HG02610 (cell line): ENCODE results near the gene CCL17.
"Not testable (repeated sequence)": the region's sequence is repeated elsewhere in the genome, so short reads cannot be mapped to it uniquely, and the experiment has no call there.

ENCODE experiments used
- ATAC-seq: cut with Tn5 transposase; IDR thresholded peaks from one replicate; pipeline ENCODE4 v1.9.1; 2021; ENCODE audit warnings: mild to moderate bottlenecking, moderate library complexity; ENCODE audit not compliant: unreplicated experiment

The CCL17 gene

DNA sequence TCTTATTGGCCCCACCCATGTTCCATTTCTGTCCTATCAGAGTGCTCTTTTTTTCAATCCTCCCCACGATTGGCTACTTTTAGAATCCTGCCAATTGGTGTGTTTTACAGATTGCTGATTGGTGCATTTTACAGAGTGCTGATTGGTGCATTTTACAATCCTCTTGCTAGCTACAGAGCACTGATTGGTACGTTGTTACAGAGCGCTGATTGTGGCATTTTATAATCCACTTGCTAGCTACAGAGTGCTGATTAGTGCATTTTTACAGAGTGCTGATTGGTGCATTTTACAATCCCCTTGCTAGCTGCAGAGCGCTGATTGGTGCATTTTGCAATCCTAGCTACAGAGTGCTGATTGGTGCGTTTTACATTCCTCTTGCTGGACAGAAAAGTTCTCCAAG, 9.5 kb upstream of the CCL17 start:
- ATAC-seq, result no peak

DNA sequence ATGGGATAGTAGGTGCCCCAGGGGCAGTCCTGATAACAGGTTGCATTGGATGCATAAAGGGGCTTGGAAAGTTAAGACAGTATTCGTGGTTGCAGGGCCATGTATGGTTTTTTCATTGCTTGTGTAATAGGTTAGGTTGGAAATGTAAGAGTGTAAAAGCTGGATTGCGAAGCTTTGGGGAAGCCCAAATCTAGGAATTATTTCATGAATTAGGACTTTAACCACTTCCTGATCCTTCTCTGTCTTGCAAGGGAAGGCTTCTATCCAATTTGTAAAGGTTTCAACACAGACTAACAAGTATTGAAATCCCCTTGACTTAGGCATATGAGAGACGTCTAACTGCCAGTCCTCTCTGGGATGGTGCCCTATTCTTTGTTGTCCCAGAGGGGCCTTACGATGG, 7.8 kb upstream of the CCL17 start:
- no peak for ATAC-seq

DNA sequence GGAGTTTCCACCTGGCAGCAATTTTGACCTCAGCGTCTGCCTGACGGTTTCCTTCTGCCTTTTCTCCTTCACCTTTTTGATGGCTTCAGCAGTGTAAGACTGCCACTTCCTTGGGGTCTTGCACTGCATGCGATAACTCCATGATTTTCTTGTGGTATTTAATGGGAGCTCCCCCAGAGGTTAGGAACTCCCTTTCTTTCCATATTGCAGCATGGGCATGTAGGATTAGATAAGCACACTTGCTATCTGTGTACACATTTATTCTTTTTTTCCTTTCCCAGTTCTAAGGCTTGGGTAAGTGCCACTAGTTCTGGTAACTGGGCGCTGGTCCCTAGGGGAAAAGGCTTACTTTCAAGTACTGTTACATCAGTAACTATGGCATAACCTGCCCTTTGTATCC, 7.1 kb upstream of the CCL17 start:
- ATAC-seq, result not testable (repeated sequence)

DNA sequence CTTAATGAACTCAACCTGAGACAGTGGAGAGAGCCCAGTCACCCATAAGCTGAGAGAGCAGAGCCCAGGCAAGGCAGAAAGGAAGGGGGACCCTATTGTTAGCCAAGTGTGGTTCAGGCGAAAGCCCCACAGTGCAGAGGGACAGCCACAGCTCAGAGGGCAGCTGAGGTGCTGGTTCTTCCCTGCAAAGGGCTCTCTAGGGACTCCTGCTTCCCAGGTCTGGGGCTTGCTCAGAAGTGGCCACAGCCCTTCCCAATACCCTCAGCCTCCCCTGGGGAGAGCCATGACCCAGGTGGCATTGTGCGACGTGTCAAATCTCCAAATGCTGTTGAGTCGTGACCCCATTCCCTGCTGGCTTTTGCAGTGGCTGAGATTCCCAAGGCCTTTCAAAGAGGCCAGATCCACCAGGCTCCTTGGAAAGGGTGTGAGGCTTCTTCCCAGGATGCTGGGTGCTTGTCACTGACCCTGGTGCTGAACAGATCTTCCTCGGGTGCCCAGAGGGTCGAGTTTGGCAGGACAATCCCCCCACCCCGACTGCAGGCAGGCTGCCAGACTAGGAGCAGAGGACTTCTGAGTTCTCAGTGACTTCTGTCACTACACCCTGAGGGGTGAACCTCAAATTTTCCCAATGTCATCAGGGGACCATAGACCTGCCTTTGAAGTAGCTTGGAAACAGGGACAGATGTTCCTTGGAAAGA, 2.5 kb upstream of the CCL17 start:
- no peak for ATAC-seq

DNA sequence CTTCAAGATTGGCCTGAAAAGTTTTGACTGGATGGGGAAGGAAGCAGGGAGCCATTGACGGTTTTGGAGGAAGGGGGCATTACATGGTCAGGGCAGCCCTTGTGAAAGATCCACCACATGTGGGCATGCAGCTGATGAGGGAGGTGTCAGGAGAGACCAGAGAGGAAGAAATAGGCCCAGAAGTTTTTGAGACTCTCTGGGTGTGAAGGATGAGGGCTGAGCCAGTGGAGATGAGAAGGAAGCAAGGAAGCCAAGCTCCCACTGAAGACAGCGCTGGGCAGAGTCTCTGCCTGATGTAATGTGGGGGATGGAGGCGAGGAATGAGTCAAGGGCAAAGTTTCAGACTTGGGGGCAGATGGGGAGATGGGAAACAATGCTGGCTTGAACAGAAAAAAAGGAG, 530 bp downstream of the CCL17 start:
- ATAC-seq, result no peak

DNA sequence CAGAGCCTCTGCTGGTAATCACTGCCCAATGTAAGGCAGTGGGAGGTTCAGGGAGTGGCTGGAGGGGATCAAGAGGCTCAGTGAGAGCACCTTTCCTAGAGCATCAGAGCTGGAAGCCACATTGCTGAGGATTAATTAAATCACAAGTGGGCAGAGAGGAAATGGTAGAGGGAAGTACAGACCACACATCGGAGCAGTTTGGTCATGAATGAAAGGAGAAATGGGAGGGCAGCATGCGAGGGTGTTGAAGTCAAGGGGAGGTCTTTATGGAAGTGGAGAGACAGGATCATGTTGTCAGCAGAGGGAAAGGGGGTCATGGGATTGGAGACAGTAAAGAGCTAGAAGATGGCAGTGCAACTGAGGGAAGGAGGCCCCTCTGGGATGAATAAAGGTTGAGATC, 2.3 kb downstream of the CCL17 start:
- ATAC-seq, result no peak

DNA sequence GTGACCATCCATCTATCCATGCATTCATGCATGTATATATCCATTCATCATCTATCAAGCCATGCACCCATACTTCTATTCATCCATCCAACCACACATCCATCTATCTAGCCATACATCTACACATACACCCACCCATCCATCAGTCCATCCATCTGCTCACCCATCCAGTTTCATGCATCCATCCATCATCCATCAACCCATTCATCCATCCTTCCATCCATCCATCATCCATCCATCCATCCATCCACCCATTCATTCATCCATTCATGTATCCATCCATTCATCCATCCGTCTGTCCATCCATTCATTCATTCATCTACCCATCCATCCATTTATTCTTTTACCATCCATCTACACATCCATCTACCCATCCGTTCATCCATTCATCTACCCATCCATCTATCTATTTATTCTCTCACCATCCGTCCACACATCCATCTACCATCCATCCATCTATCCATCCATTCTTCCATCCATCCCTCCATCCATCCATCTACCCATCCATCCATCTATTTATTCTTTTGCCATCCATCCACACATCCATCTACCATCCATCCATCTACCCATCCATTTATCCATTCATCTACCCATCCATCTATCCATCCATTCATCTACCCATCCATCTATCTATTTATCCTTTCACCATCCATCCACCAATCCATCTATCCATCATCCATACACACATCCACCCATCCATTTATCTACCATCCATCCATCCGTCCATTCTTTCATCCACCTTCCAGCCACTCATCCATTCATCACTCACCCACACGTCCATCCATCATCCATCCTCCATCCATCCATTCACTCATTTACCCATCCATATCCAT, 3.2 kb downstream of the CCL17 start:
- no peak for ATAC-seq

DNA sequence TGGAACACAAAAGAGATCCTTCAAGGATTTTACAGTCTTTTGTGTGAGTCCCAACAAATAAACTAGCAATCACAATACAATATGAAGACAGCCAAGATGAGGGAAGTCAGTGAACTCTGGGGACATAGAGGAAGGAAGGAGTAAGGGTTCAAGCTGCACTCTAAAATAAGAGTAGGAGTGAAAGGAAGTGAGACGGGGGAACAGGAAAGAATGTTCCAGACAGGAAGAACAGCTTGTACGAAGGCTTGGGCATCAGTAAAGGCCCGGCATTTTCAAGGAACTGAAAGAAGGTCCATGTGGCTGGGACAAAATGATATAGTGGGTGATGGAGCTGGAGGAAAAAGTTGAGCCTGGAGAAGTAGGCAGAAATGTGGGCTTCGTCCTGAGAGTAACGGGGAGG, 4.5 kb downstream of the CCL17 start:
- ATAC-seq, result no peak

DNA sequence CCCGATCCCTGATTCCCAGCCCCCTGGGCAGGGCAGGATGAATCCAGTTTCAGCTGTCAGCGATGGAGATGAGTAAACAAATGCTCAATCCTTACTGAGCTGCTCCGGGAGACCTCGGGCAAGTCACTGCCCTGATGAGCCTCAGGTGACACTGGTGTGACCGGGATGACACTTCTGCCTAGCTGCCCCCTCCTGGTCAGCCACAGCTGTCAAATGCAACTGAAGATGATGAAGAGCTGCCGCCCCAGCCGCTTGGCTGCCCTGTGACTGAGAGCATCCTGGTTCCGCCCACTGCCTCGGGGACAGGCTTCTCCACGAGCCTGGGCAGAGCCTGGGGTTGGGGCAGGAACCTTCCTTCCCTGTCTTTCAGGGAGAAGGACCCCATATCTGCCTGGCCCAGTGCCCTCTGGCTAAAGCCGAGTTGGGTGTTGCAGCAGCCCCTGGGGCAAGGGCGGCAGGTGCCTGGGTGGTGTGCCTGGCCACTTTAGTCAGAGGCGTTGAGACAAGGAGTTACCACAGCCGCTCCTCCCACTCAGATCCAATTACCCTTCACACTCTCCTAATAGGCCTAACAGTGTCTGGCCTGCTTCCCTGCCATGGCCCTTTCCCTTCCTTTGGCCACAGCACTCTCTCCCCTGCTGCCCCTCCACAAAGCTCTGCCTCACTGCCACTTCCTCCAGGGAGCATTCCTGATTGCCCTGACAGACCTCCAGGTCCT, 5.5 kb downstream of the CCL17 start:
- ATAC-seq, result no peak

DNA sequence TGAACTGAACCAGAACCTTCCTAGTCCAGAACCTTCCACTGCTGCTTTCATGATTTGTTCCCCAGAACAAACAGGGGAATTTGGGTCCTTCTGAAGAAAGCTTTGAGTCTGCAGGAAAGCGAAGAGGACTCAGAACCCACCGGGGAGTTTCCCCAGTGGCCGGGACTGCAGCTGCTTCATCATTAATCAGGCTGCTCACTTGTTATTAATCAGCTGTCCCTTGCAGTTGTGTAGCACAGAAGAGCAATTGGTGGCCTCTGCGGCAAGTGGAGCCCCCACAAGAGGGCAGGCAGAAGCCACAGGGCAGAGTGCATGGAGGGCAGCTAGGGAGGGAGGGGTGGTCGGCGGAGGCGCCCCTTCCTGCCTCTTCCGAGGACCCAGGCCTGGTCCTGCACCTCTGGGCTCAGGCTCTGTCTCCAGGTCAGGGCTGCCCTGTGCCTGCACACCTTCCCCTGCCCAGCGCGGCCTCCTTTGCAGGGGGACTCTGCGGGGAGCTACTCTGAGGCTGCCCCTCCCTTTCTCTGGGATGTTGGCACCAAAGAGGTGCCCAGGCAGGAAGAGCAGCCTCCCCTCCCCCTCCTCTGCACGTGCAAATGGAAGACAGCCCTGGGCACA, 6.9 kb downstream of the CCL17 start:
- ATAC-seq, result no peak

DNA sequence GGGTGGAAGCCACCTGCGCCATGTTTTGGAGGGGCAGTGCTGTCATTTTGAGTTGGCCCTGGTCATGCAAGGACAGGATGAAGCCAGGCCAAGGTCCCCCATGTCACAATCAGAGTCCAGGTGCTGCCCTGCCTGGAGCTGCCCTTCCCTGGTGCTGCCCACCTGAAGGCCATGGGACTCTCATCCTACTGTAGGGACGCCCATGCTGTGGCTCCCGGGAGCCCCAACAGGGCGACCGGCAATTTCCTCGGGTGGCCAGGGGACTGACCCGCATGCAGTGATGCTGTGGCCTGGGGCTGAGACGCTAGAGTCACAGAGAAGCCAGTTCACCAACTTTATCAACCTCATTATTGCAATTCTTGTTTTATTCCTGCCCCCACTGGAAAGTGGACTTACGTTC, 8.0 kb downstream of the CCL17 start:
- no peak for ATAC-seq

DNA sequence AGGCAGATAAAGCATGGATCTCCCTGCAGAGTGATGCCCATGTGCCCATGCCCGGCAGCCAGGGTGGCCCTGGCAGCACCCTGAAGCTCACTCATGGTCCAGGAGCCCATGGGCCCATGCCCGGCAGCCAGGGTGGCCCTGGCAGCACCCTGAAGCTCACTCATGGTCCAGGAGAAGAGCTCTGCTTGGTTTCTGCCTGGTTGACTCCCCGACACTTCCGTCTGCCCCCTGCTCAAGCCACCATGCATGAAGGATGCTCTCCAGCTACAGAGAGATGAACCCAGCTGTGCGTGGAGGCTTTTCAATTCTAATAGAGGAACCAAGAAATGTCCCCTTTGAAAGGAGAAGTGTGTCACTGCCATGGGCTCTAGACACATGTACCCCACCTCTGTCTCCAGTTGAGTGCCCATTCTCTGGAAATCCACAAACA, 8.7 kb downstream of the CCL17 start:
- peak; percentile 68 for ATAC-seq

DNA sequence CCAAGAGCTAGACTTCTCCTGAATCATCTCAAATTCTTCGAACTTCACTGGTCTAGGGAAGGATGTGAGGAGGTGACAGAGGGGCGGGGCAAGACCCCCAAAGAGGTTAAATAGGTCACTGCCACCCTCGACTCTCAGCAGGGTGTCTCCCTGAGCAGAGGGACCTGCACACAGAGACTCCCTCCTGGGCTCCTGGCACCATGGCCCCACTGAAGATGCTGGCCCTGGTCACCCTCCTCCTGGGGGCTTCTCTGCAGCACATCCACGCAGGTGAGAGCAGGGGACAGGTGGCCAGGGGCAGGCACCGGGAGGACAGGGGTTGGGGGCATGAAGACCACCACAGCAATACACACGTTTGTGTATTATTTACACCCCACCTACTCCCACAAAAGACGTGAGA, 9.2 kb downstream of the CCL17 start:
- ATAC-seq, result no peak

DNA sequence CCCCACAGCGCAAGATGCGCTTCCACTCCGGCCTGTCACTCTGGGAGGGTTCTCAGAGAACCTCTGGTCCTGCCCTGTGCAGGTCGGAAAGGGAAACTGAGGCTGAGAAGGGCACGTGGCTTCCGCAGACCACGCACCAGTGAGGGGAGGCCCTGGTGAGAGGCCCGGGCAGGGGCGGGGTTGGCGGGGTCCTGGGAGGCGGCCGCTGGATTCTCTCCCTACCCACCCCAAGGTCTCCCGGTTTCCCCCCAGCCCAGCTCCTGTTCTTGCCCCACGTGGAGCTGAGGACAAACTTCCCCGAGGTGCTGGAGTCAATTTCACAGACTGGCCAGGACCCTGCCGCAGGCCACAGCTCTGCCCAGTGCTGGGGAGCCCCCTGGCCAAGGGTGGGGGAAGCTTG, 11.5 kb downstream of the CCL17 start:
- ATAC-seq, result no peak

DNA sequence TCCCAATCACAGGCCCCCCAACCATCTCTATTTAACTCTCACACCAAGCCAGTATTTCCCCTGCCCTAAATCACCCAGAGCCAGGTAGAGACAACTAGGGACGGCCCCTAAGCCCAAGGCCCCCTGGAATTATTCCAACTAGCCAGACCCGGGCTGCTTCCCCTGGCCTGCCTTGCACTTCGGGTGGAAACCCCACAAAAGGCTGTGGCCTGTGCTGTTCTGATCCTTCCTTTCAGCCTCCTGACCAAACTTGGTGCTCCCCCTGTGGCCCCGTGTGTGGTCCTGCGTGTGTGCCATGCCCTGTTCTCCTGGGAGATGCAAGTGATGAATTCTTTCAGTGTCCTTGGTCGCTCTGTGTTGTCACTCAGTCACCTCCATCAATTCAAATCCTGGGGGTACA, 14.9 kb downstream of the CCL17 start:
- no peak for ATAC-seq

DNA sequence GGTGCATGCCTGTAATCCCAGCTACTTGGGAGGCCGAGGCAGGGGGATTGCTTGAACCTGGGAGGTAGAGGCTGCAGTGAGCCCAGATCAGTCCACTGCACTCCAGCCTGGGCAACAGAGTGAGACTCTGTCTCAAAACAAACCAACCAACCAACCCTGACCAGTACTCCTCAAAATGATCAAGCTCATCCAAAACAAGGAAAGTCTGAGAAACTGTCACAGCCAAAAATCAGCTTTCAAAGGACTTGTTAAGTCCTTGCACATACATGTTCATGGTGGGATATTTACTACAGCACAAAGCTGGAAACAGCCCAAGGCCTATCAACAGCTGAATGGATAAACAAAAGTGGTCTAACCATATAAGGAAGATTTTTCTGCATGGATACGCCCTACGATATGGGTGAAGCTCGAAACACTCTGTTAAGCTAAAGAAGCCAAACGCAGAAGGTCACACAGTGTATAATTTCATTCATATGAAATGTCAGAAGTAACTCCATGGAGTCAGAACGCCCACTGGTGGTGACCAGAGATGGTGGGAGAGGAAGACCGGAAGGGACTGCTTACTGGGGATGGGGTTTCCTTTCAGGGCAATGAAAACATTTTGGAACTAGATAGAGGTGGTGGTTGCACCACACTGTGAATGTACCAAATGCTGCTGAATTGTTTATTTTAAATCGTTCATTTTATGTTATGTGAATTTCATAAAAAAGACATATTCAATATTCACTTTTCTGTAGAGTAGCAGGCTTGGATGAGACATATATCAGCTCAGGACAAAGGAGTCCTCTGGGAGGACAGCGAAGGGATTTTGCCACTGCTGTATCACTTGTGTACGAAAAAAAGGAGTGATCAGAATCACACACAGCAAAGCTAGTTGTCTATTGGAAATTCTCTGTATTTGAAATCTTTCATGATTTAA, 17.7 kb downstream of the CCL17 start:
- no peak for ATAC-seq

DNA sequence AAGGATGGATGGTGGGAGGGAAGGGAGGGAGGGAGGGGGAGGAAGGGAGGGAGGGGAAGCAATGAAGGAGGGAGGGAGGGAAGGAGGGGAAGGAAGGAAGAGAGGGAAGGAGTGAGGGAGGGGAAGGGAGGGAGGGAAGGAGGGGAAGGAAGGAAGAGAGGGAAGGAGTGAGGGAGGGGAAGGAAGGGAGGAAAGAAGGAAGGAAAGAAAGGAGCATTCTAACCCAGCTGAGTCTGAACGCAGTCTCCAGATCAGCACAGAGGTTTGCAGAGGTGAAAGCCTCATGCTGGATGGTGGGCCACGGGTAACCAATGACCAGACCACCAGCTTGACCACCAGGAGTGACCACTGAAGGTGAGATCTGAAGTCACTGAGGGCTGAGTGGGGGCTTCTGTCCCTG, 18.6 kb downstream of the CCL17 start:
- ATAC-seq, result no peak

DNA sequence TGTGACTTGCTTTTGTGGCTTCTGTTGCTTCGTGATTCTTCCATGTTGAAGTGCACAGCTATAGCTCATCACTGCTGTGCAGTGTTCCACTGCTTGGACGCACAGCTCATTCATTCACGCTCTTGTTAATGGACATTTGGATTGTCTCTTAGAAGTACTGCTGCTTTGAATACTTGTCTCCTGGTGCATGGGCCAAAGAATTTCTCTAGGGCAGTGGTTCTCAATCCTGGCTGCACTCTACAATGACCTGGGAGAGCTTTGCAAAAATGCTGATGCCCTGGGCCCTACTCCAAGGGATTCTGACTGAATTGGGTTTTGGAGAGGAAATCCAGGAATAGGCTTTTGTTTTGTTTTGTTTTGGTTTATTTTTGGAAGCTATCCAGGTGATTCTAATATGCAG, 20.0 kb downstream of the CCL17 start:
- ATAC-seq, result no peak

DNA sequence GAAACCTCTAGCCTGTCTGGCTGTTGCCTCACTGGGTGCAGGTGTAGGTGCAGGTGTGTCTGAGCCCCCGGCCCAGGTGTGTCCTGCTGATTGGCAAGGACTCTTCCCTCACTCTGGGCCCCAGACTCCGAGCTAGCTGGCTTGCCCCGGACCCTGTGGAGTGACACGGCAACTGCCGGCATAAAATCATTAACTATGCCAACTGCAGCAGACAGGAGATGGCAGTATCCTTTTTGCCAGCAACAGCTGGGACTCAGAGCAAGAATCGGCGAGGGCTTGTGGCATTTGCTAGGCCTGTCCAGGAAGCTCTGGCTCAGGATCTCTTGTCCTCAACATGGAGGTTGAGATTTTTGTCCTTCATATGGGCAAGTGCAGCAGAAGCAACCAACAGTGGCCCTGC, 21.8 kb downstream of the CCL17 start:
- ATAC-seq, result no peak

DNA sequence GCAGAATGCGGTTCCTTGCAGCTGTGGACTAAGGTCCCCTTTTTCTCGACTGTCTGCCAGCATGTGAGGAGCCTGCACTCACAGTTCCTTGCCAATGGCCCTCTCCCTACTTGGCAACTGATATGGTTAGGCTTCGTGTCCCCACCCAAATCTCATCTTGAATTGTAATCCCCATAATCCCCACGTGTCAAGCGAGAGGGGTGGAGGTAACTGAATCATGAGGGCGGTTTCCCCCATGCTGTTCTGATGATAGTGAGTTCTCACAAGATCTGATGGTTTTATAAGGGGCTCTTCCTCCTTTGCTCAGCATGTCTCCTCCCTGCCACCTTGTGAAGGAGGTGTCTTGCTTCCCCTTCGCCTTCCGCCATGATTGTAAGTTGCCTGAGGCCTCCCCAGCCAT, 22.7 kb downstream of the CCL17 start:
- ATAC-seq, result no peak
